HG02981 (cell line): ENCODE results near the gene OIP5.
A peak's percentile ranks its signal among the peaks of the same experiment; 100 is the strongest.
"Not testable (repeated sequence)": the region's sequence is repeated elsewhere in the genome, so short reads cannot be mapped to it uniquely, and the experiment has no call there.

Experiments used
- ATAC-seq: cut with Tn5 transposase; IDR thresholded peaks from one replicate; pipeline ENCODE4 v1.9.1; 2021; ENCODE audit warnings: mild to moderate bottlenecking, moderate library complexity; ENCODE audit not compliant: unreplicated experiment

The OIP5 gene

GRCh38 chr15:41304149-41304770 is 28.1 kb downstream of the OIP5 start:
- no peak for ATAC-seq

GRCh38 chr15:41301587-41301986 is 30.8 kb downstream of the OIP5 start:
- ATAC-seq = no peak

GRCh38 chr15:41301139-41301538 is 31.3 kb downstream of the OIP5 start:
- not testable (repeated sequence) for ATAC-seq

GRCh38 chr15:41292521-41292920 is 39.9 kb downstream of the OIP5 start:
- no peak for ATAC-seq

GRCh38 chr15:41291065-41291631 is 41.2 kb downstream of the OIP5 start:
- peak; percentile 87 for ATAC-seq

- ATAC-seq = no peak
Measured at GRCh38 chr15:41289953-41290352, 42.4 kb downstream of the OIP5 start.

GRCh38 chr15:41288464-41288863 is 43.9 kb downstream of the OIP5 start:
- ATAC-seq = no peak

- ATAC-seq = no peak
Measured at GRCh38 chr15:41286665-41287333, 45.6 kb downstream of the OIP5 start.

- ATAC-seq = no peak
Measured at GRCh38 chr15:41285285-41285684, 47.1 kb downstream of the OIP5 start.

- no peak for ATAC-seq
Measured at GRCh38 chr15:41284427-41285177, 47.8 kb downstream of the OIP5 start.

GRCh38 chr15:41283653-41284426 is 48.6 kb downstream of the OIP5 start:
- ATAC-seq = peak; percentile 95

- not testable (repeated sequence) for ATAC-seq
Measured at GRCh38 chr15:41282980-41283652, 49.3 kb downstream of the OIP5 start.

- ATAC-seq = not testable (repeated sequence)
Measured at GRCh38 chr15:41282436-41282835, 50.0 kb downstream of the OIP5 start.

- no peak for ATAC-seq
Measured at GRCh38 chr15:41281236-41281635, 51.2 kb downstream of the OIP5 start.

- no peak for ATAC-seq
Measured at GRCh38 chr15:41279535-41280283, 52.7 kb downstream of the OIP5 start.

GRCh38 chr15:41278319-41278718 is 54.1 kb downstream of the OIP5 start:
- no peak for ATAC-seq

- no peak for ATAC-seq
Measured at GRCh38 chr15:41276831-41277230, 55.6 kb downstream of the OIP5 start.

- no peak for ATAC-seq
Measured at GRCh38 chr15:41269887-41270286, 62.5 kb downstream of the OIP5 start.

- ATAC-seq = no peak
Measured at GRCh38 chr15:41263891-41264351, 68.5 kb downstream of the OIP5 start.
